ENCODE data around the gene STN1. TPM values are rescaled to one million over a fixed set of nuclear protein-coding genes. Genes with fewer than 3 reads are reported as not detected.
A peak's percentile ranks its signal among the peaks of the same experiment; 100 is the strongest.

Gene STN1
- total and polyA plus RNA-seq, 9 of the 15 experiments (the other 6 are each of a cell fraction or from before 2014, with no cell fraction given), result 9.1 to 19.6 (median 13.8) TPM

GRCh38 chr10:103966671-103967447 lies 48.9 kb upstream of the STN1 start, which contains the start of gene SLK (continued):
- TF ChIP-seq JUND (IDR thresholded peaks at IDR 0.05; ENCODE audit: borderline replicate concordance, low read depth, low read length), result no peak
- no peak for TF ChIP-seq JUND (tag; IDR thresholded peaks at IDR 0.05; ENCODE audit: borderline replicate concordance, low read depth, low read length)
- TF ChIP-seq, protein P1, sequence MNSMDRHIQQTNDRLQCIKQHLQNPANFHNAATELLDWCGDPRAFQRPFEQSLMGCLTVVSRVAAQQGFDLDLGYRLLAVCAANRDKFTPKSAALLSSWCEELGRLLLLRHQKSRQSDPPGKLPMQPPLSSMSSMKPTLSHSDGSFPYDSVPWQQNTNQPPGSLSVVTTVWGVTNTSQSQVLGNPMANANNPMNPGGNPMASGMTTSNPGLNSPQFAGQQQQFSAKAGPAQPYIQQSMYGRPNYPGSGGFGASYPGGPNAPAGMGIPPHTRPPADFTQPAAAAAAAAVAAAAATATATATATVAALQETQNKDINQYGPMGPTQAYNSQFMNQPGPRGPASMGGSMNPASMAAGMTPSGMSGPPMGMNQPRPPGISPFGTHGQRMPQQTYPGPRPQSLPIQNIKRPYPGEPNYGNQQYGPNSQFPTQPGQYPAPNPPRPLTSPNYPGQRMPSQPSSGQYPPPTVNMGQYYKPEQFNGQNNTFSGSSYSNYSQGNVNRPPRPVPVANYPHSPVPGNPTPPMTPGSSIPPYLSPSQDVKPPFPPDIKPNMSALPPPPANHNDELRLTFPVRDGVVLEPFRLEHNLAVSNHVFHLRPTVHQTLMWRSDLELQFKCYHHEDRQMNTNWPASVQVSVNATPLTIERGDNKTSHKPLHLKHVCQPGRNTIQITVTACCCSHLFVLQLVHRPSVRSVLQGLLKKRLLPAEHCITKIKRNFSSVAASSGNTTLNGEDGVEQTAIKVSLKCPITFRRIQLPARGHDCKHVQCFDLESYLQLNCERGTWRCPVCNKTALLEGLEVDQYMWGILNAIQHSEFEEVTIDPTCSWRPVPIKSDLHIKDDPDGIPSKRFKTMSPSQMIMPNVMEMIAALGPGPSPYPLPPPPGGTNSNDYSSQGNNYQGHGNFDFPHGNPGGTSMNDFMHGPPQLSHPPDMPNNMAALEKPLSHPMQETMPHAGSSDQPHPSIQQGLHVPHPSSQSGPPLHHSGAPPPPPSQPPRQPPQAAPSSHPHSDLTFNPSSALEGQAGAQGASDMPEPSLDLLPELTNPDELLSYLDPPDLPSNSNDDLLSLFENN (IDR thresholded peaks at IDR 0.05; ENCODE audit: low read depth in 2 of 2, low read length in 2 of 2), result no peak
- TF ChIP-seq SFPQ (IDR thresholded peaks at IDR 0.05; ENCODE audit: low read depth, low read length), result no peak
- TF ChIP-seq PHF8 (IDR thresholded peaks at IDR 0.05; ENCODE audit: borderline replicate concordance, low read length), result peak; percentile 74; the same call in 1 of the 2 replicates
- TF ChIP-seq MCM2 (IDR thresholded peaks at IDR 0.05; ENCODE audit: low read depth), result no peak
- TF ChIP-seq FUS (optimal IDR thresholded peaks at IDR 0.05; ENCODE audit: low read depth, low read length), result no peak
- TF ChIP-seq MTF1 (CRISPR knock-in tag; IDR thresholded peaks at IDR 0.05; ENCODE audit: borderline replicate concordance), result no peak
- no peak for TF ChIP-seq RBM34 (IDR thresholded peaks at IDR 0.05; ENCODE audit: borderline replicate concordance, insufficient read depth, low read length)
- TF ChIP-seq L3MBTL2 (IDR thresholded peaks at IDR 0.05), result no peak
- TF ChIP-seq NUFIP1 (IDR thresholded peaks at IDR 0.05; ENCODE audit: partially characterized antibody), result no peak
- no peak for TF ChIP-seq ATF4 (CRISPR knock-in tag; IDR thresholded peaks at IDR 0.05)
- TF ChIP-seq STAT5B (CRISPR knock-in tag; IDR thresholded peaks at IDR 0.05), result no peak
- peak; percentile 96 for TF ChIP-seq ZNF644 (tag; IDR thresholded peaks at IDR 0.05; ENCODE audit: low read depth)
- TF ChIP-seq GATA2 (CRISPR knock-in tag; IDR thresholded peaks at IDR 0.05), result no peak

All from K562 (cell line).